Uterus (tissue), 4 donors: ENCODE measurements around the gene STXBP1. TPM values are rescaled to one million over a fixed set of nuclear protein-coding genes. Genes with fewer than 3 reads are reported as not detected.
A peak's percentile ranks its signal among the peaks of the same experiment; 100 is the strongest.

ENCODE experiments used
- DNase-seq, 2 donors: peaks; one replicate each; pipeline ENCODE4 v3.0.0-alpha.2; 2019 to 2020
- H3K27ac ChIP-seq, 2 donors: fragments of 200-600 bp; sonication (generic); 1 replicate in 1 of 2; 2 replicates in 1 of 2; pipeline ENCODE4 v1.5.1; 2016 to 2018
- H3K27me3 ChIP-seq, 2 donors: fragments of 200-600 bp; sonication (generic); one replicate each; pipeline ENCODE4 v1.5.1; 2018 to 2019; ENCODE audit warnings: control low read depth in 1 of 2
- H3K36me3 ChIP-seq, 2 donors: fragments of 200-600 bp; sonication (generic); one replicate each; pipeline ENCODE4 v1.5.1; 2019; ENCODE audit warnings: control low read depth in 1 of 2
- H3K4me1 ChIP-seq, 2 donors: fragments of 200-600 bp; sonication (generic); one replicate each; pipeline ENCODE4 v1.5.1; 2018 to 2019; ENCODE audit warnings: control low read depth in 1 of 2
- H3K4me3 ChIP-seq, 2 donors: fragments of 200-600 bp; sonication (generic); 1 replicate in 1 of 2; 2 replicates in 1 of 2; pipeline ENCODE4 v1.5.1; 2018 to 2019; ENCODE audit warnings: mild to moderate bottlenecking in 1 of 2
- H3K9me3 ChIP-seq, 2 donors: fragments of 200-600 bp; sonication (generic); one replicate each; pipeline ENCODE4 v1.5.1; 2019; ENCODE audit warnings: control low read depth in 1 of 2
- POLR2A ChIP-seq, 2 donors: fragments of 450-650 bp; IDR thresholded peaks; one replicate each; pipeline ENCODE4 v1.6.1; 2016; ENCODE audit warnings: antibody characterized with exemption in 2 of 2, mild to moderate bottlenecking in 1 of 2, moderate library complexity in 1 of 2
- intact Hi-C: fragments of 100-400 bp; cut with DNase I; formaldehyde crosslinking; loops from one replicate; pipeline ENCODE4 v1.15.1; 2023; ENCODE audit warnings: low total_unique reads
- total RNA-seq, 4 donors: library from RNA; depleted of rRNA in 3 of 4; stranded (reverse); fragments of >200 nt in 3 of 4; gene quantifications; one replicate each; pipeline versions ENCODE4 v1.1.0 to v1.2.4, GENCODE V29; 2014 to 2023
- TF ChIP-seq, protein P1 (sequence below), 4 experiments: fragments of 200-600 bp in 2 of 4; fragments of 450-650 bp in 2 of 4; sonication (generic) in 2 of 4; IDR thresholded peaks; one replicate each; pipeline ENCODE4 v1.5.1; 2016 to 2019; ENCODE audit warnings: antibody characterized with exemption in 4 of 4, mild to moderate bottlenecking in 2 of 4, moderate library complexity in 1 of 4
- donor health status: DM: yes; HTN: yes; CAD: no.

STXBP1 gene
- total RNA-seq, 4 donors from 2014 or later, result 46.6 to 147 (median 99.5) TPM

DNA sequence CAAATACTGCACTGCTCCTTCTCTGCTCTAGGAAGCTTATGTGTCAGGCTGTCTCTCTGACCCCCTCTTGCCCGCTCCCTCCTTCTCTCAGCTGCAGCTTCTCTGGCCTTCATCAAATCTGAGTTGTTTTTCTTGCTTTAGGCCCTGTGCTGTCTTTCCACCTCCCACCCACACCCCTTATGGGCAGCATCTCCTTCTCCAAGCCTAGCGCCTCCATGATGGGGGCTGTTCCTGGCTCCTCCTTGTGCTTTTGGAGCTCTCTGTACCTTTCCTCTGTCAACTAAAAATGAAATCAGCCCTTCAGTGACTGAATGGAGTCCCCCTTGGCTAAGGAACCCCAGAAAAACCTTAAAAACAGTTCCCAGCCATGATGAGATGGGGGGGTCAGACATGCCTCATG is 88.1 kb downstream of the STXBP1 start:
- TF ChIP-seq POLR2A (IDR thresholded peaks at IDR 0.05), result no peak
- TF ChIP-seq, protein P1, sequence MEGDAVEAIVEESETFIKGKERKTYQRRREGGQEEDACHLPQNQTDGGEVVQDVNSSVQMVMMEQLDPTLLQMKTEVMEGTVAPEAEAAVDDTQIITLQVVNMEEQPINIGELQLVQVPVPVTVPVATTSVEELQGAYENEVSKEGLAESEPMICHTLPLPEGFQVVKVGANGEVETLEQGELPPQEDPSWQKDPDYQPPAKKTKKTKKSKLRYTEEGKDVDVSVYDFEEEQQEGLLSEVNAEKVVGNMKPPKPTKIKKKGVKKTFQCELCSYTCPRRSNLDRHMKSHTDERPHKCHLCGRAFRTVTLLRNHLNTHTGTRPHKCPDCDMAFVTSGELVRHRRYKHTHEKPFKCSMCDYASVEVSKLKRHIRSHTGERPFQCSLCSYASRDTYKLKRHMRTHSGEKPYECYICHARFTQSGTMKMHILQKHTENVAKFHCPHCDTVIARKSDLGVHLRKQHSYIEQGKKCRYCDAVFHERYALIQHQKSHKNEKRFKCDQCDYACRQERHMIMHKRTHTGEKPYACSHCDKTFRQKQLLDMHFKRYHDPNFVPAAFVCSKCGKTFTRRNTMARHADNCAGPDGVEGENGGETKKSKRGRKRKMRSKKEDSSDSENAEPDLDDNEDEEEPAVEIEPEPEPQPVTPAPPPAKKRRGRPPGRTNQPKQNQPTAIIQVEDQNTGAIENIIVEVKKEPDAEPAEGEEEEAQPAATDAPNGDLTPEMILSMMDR (IDR thresholded peaks at IDR 0.05), result no peak
- peak overlapping the region; percentile 80 to 88 for H3K27ac ChIP-seq
- H3K36me3 ChIP-seq, result no peaks in the 10 kb centered on the region
- DNase-seq, result no peak
- intact Hi-C loops, result no loop called here
- H3K9me3 ChIP-seq, result no peaks in the 10 kb centered on the region
- no peaks in the 10 kb centered on the region for H3K27me3 ChIP-seq
- H3K4me3 ChIP-seq, result no peak overlapping the region
- no peaks in the 10 kb centered on the region for H3K4me1 ChIP-seq

DNA sequence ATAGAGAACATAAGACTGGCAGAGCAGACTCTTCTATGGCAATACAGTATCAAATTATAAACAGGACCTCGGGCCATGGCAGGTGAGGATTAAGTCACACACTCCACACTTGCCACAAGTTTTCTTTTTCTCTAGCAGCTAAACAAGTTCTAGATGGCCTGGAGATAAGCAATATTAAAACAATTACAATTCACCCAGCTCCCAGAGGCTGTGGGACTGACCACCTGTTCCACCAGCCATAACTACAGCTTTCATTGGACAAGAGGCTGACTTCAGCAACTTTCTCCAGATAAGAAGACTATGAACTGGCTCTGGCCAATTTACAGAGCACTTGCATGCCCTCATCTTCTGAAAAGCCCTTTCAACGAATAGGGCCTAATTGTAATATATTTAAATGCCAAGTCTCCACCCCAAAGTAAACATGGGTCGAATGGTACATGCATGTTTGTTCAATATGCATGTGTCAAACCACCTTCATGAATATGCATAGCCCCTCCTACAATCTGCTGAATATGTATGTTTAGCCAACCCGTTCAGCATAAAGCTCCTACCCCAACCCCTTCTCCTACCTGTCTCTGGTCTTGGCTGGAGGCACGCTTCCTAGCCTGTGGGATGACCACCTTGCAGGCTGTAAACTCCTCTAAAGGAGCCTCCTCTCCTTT is 88.6 kb downstream of the STXBP1 start:
- H3K4me3 ChIP-seq, result no peak overlapping the region

DNA sequence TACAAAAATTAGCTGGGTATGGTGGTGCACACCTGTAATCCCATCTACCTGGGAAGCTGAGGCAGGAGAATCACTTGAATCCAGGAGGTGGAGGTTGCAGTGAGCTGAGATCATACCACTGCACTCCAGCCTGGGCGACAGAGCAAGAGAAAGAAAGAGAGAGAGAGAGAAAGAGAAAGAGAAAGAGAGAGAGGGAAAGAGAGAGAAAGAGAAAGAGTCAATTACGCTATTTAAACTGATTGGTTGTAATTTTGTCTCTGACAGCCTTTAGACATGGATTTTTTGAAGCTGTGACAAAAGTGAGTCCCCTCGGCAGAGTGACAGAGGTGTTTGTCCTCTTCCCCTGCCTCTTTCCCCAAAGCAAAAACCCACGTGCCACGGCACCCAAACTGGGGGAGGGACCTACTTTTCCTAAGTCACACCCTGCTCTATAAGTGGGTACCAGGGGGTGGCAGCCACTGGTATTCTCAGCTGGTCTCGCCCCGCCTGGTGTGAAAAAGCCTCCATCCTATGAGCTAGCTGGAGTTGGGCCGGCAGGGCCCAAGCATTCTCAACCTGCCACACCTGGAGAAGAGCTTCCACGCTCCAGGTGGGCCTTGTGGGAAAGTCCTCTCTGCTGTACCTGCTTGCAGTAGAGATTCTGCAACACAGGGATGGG is 91.3 kb downstream of the STXBP1 start:
- intact Hi-C loops, result no loop called here
- H3K27ac ChIP-seq, result no peak overlapping the region
- no peaks in the 10 kb centered on the region for H3K36me3 ChIP-seq
- H3K9me3 ChIP-seq, result no peaks in the 10 kb centered on the region
- TF ChIP-seq POLR2A (IDR thresholded peaks at IDR 0.05), result no peak
- TF ChIP-seq, protein P1 (IDR thresholded peaks at IDR 0.05), result no peak
- H3K4me1 ChIP-seq, result no peaks in the 10 kb centered on the region
- no peaks in the 10 kb centered on the region for H3K27me3 ChIP-seq
- no peak overlapping the region for H3K4me3 ChIP-seq
- DNase-seq, result no peak

More for the DNA sequence above, 88.6 kb downstream of the STXBP1 start:
- Histone ChIP-seq H3K4me1 (no peaks in the 10 kb centered on the region), H3K36me3 (no peaks in the 10 kb centered on the region), H3K9me3 (no peaks in the 10 kb centered on the region), H3K27me3 (no peaks in the 10 kb centered on the region), H3K27ac (no peak overlapping the region)
- TF ChIP-seq POLR2A (IDR thresholded peaks at IDR 0.05), result no peak
- TF ChIP-seq, protein P1 (IDR thresholded peaks at IDR 0.05), result no peak
- intact Hi-C loops, result no loop called here
- no peak for DNase-seq

DNA sequence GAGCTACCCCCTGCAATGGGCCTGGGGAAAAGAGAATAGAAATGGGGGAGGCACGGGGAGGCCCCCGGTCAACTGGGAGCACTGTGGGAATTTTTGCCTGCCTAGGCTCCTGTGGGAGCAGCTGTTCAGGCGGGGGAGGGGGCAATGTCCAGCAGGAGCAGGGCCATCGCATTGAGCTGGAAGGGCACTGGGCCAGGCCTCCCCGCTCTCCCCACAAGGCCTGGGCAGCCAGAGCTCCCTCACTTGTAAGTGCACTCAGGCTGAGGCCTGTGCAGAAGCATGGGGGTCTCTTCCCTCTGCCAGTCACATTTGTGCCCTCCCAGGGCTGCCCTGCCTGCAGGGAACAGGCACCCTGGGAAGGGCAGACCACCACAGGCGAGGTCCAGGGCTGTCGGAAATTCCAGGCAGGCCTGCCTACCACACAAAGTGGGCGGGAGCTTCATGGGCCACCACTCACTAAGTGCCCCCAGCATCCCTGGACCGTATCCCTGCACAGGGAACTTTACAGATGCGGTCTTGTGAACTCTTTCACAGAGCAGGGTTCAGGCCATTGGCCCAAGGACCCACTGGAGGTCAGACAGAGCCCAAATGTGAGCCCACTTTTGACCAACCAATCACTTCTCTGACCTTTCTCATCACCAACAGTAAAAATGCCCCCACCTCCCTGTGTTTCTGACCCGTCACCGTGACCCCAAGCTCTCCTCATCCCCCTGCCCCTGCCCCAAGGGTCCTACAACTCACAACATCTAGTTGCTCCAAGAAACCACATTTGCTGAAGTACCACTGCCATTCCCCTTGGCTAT is 93.7 kb downstream of the STXBP1 start:
- no peak for DNase-seq
- Histone ChIP-seq H3K36me3 (no peaks in the 10 kb centered on the region), H3K4me1 (no peaks in the 10 kb centered on the region), H3K27me3 (no peaks in the 10 kb centered on the region), H3K9me3 (no peaks in the 10 kb centered on the region), H3K27ac (no peak overlapping the region), H3K4me3 (no peak overlapping the region)
- intact Hi-C loops, result no loop called here
- TF ChIP-seq POLR2A (IDR thresholded peaks at IDR 0.05), result no peak
- TF ChIP-seq, protein P1 (IDR thresholded peaks at IDR 0.05), result no peak

DNA sequence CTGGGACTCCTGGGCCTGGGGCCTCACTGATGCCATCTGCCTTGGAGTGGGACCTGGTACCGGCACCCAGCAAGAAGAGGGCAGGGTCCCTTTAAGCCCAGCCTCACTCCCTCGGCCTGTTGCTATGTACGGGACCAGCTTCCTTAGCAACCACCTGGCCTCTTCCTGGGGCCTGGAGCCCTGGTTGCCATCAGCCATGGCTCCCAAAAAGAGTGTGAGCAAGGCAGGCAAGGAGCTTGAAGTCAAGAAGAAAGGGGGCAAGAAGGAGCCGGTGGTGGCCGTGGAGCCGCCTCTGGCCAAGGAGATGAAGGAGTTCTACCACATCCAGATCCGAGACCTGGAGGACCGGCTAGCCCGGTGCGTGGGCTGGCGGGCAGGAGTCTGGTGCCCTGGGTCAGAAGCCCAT is 94.8 kb downstream of the STXBP1 start, which contains the start of gene CFAP157:
CFAP157 (plus strand) TSS at position 153 of the 406 bp plus-strand sequence; CDS start at position 197, 44 bp downstream.
- Histone ChIP-seq H3K27me3 (no peaks in the 10 kb centered on the region), H3K4me1 (no peaks in the 10 kb centered on the region), H3K36me3 (no peaks in the 10 kb centered on the region), H3K27ac (no peak within 1 kb of the TSS), H3K9me3 (no peaks in the 10 kb centered on the region), H3K4me3 (no peak within 1 kb of the TSS)
- intact Hi-C loops, result no loop called here
- TF ChIP-seq, protein P1 (IDR thresholded peaks at IDR 0.05), result no peak
- TF ChIP-seq POLR2A (IDR thresholded peaks at IDR 0.05), result no peak
- DNase-seq, result no peak
